ENCODE measurements around the gene HSPA2. TPM values are rescaled to one million over a fixed set of nuclear protein-coding genes. Genes with fewer than 3 reads are reported as not detected.
"Not testable (repeated sequence)": the region's sequence is repeated elsewhere in the genome, so short reads cannot be mapped to it uniquely, and the experiment has no call there.

The HSPA2 gene
- total RNA-seq, 1 experiment from 2014 or later: 16.5 TPM

DNA sequence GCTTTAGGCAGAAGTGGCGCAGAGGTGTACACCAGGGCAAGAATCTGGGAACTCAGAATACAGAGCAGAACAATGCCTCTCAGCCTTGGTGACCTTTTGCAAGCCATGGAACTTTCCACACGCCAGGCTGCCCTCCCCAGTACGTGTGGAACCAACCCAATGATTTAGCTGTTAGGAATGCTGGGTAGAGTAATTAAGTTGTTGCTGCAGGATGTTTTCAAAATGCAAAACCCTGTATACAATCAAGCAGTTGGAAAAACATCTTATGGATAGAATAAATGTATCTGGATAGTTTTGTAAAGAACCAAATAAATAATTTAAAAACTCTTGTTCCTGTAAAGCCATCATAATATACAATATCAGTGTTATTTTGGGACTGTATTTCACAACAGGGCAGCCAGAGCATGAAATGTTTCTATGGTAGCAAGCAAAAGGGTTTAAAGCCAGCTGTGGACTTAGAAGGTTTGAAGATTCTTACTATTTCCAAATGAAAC, 28.6 kb downstream of the HSPA2 start:
- H4K20me1 ChIP-seq (ENCODE audit: low read length): no peaks in the 10 kb centered on the region
- TF ChIP-seq EZH2phosphoT487 (IDR thresholded peaks at IDR 0.05; ENCODE audit: borderline replicate concordance, low read length) (no peak), EZH2 (IDR thresholded peaks at IDR 0.05; ENCODE audit: low read length, unreplicated experiment) (no peak)
- TF ChIP-seq, protein P1, sequence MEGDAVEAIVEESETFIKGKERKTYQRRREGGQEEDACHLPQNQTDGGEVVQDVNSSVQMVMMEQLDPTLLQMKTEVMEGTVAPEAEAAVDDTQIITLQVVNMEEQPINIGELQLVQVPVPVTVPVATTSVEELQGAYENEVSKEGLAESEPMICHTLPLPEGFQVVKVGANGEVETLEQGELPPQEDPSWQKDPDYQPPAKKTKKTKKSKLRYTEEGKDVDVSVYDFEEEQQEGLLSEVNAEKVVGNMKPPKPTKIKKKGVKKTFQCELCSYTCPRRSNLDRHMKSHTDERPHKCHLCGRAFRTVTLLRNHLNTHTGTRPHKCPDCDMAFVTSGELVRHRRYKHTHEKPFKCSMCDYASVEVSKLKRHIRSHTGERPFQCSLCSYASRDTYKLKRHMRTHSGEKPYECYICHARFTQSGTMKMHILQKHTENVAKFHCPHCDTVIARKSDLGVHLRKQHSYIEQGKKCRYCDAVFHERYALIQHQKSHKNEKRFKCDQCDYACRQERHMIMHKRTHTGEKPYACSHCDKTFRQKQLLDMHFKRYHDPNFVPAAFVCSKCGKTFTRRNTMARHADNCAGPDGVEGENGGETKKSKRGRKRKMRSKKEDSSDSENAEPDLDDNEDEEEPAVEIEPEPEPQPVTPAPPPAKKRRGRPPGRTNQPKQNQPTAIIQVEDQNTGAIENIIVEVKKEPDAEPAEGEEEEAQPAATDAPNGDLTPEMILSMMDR (conservative IDR thresholded peaks at IDR 0.05; ENCODE audit: low read depth, low read length): no peak
- ATAC-seq (peak; percentile 91), DNase-seq (peak; percentile 63)
- no peaks in the 10 kb centered on the region for H3K27me3 ChIP-seq (ENCODE audit: low read length)
- CTCF ChIA-PET: interaction anchor here (0.6 kb wide), 1 partner anchor 30 kb away, joined by 6 read pairs; no protein-coding TSS in a partner anchor
- 0 out of 2 replicates have a peak overlapping the region, but pooled peaks have one; percentile 12 for H3K4me2 ChIP-seq (ENCODE audit: low read length)
- H2AFZ ChIP-seq (ENCODE audit: low read length): peak overlapping the region; percentile 36
- intact Hi-C loops (cut with micrococcal nuclease): loop anchor here (2.0 kb wide), 1 partner anchor 26 kb away; no protein-coding TSS in a partner anchor
- no peak overlapping the region for H3K27ac ChIP-seq (ENCODE audit: low read length)
- no peaks in the 10 kb centered on the region for H3K9me3 ChIP-seq (ENCODE audit: low read length)
- no peaks in the 10 kb centered on the region for H3K36me3 ChIP-seq (ENCODE audit: low read depth, low read length)
- no peaks in the 10 kb centered on the region for H3K79me2 ChIP-seq (ENCODE audit: low read length)
- POLR2A ChIA-PET (ENCODE audit: unreplicated experiment): interaction anchor here (0.5 kb wide), 2 partner anchors 46 to 459 kb away, joined by 4 to 5 read pairs; no protein-coding TSS in a partner anchor
- no peaks in the 10 kb centered on the region for H3F3A ChIP-seq (ENCODE audit: low read length, unreplicated experiment)
- no peak overlapping the region for H3K9ac ChIP-seq (ENCODE audit: low read length)
- peaks cover 11% of the 10 kb centered on the region for H3K4me1 ChIP-seq (ENCODE audit: insufficient read depth, low read length)
- H3K9me2 ChIP-seq (replicated peaks; ENCODE audit: low read length): no peaks in the 10 kb centered on the region
- no peak overlapping the region for H3K4me3 ChIP-seq (ENCODE audit: low read length)
- BruUV-seq (replicated peaks): no TSS peak

DNA sequence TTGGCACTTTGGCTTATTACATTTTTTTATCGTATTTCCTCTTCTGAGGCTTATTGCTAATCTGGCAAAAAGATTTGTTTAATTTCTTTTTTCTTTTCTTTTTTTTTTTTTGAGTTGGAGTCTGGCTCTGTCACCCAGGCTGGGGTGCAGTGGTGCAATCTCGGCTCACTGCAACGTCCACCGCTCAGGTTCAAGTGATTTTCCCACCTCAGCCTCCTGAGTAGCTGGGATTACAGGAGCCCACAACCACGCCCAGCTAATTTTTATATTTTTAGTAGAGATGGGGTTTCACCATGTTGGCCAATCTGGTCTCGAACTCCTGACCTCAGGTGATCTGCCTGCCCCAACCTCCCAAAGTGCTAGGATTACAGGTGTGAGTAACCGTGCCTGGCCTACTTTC, 29.1 kb downstream of the HSPA2 start:
- ATAC-seq; H3K27ac ChIP-seq (ENCODE audit: low read length); H3K4me3 ChIP-seq (ENCODE audit: low read length); H3K79me2 ChIP-seq (ENCODE audit: low read length); H3F3A ChIP-seq (ENCODE audit: low read length, unreplicated experiment); H4K20me1 ChIP-seq (ENCODE audit: low read length); H3K9ac ChIP-seq (ENCODE audit: low read length); H3K4me2 ChIP-seq (ENCODE audit: low read length); BruUV-seq (replicated peaks); DNase-seq; H3K9me2 ChIP-seq (replicated peaks; ENCODE audit: low read length); H3K9me3 ChIP-seq (ENCODE audit: low read length); H3K27me3 ChIP-seq (ENCODE audit: low read length); H3K36me3 ChIP-seq (ENCODE audit: low read depth, low read length): not testable (repeated sequence)
- peak overlapping the region; percentile 36; the same call in 1 of the 2 replicates for H2AFZ ChIP-seq (ENCODE audit: low read length)
- intact Hi-C loops (cut with micrococcal nuclease): loop anchor here (2.0 kb wide), 1 partner anchor 27 kb away; no protein-coding TSS in a partner anchor
- CTCF ChIA-PET: interaction anchor here (0.6 kb wide), 1 partner anchor 30 kb away, joined by 6 read pairs; no protein-coding TSS in a partner anchor
- peaks cover 11% of the 10 kb centered on the region for H3K4me1 ChIP-seq (ENCODE audit: insufficient read depth, low read length)
- POLR2A ChIA-PET (ENCODE audit: unreplicated experiment): interaction anchor here (0.5 kb wide), 2 partner anchors 45 to 459 kb away, joined by 4 to 5 read pairs; no protein-coding TSS in a partner anchor

DNA sequence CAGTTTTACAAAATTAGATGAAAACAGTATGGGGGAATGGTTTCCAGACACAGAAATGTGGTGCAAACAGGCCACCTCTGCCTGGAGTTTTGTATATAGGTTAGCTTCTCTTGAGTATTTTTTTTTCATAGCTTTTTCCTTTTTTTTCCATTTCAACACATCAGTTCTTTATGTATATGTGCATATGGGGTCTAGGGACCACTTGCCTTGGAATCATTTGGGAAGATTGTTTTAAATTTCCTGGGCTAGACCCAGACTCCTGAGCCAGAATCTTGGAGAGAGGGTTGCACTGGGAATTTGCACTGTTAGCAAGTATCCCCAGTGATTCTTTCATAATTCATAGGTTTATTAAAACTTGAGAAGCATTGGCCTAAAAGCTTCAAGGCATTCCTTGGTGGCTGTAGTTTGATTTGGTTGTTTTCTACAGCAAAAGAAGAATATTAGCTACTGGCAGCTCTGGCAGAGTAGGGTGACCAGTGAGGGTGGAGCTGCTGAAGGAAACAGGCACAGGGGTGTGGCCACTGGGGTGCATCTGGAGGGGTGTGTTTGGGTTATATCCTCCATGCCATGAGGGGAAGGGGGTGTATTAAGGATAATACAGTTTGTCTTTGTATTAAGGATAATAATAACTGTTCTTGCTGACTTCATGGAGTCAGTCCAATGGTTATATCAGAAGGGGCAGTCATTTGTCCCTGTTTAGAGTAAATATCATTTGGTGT, 32.0 kb downstream of the HSPA2 start:
- Histone ChIP-seq H2AFZ (ENCODE audit: low read length) (no peak overlapping the region), H3K27ac (ENCODE audit: low read length) (no peak overlapping the region), H3F3A (ENCODE audit: low read length, unreplicated experiment) (no peaks in the 10 kb centered on the region), H3K9me3 (ENCODE audit: low read length) (no peaks in the 10 kb centered on the region), H3K4me1 (ENCODE audit: insufficient read depth, low read length) (peaks cover 11% of the 10 kb centered on the region), H3K27me3 (ENCODE audit: low read length) (no peaks in the 10 kb centered on the region), H3K4me2 (ENCODE audit: low read length) (no peak overlapping the region), H3K36me3 (ENCODE audit: low read depth, low read length) (no peaks in the 10 kb centered on the region), H3K4me3 (ENCODE audit: low read length) (no peak overlapping the region), H3K79me2 (ENCODE audit: low read length) (no peaks in the 10 kb centered on the region), H3K9ac (ENCODE audit: low read length) (no peak overlapping the region), H4K20me1 (ENCODE audit: low read length) (no peaks in the 10 kb centered on the region), H3K9me2 (replicated peaks; ENCODE audit: low read length) (no peaks in the 10 kb centered on the region)
- CTCF ChIA-PET: no interaction called here
- ATAC-seq (no peak), DNase-seq (no peak)
- intact Hi-C loops (cut with micrococcal nuclease): no loop called here
- POLR2A ChIA-PET (ENCODE audit: unreplicated experiment): no interaction called here
- BruUV-seq (replicated peaks): no TSS peak
- TF ChIP-seq, protein P1 (conservative IDR thresholded peaks at IDR 0.05; ENCODE audit: low read depth, low read length): no peak
- no peak for TF ChIP-seq EZH2 (IDR thresholded peaks at IDR 0.05; ENCODE audit: low read length, unreplicated experiment)
- TF ChIP-seq EZH2phosphoT487 (IDR thresholded peaks at IDR 0.05; ENCODE audit: borderline replicate concordance, low read length): no peak

Measured in PC-3 (cell line).